Sciatic nerve (tissue), 2 donors: ENCODE measurements around the gene VPS13C. TPM values are rescaled to one million over a fixed set of nuclear protein-coding genes. Genes with fewer than 3 reads are reported as not detected.

ENCODE experiments used
- ATAC-seq: fragments of 200-7000 bp; cut with Tn5 transposase; one replicate; pipeline ENCODE4 v1.9.1; 2020; ENCODE audit warnings: mild to moderate bottlenecking, moderate library complexity
- DNase-seq: peaks from one replicate; pipeline ENCODE4 v3.0.0-alpha.2; 2020; ENCODE audit warnings: low spot score
- intact Hi-C: fragments of 100-400 bp; cut with DNase I; formaldehyde crosslinking; loops from one replicate; pipeline ENCODE4 v1.14.2; 2022
- total RNA-seq: library from RNA; stranded (reverse); fragmentation: NEBNext Ultra II Directional; extraction: Animal tissue kit (Norgen Biotek cat#: 25700); gene quantifications from one replicate; pipeline ENCODE4 v1.2.1, GENCODE V29; 2021
- donor health status: DM: no; HTN: no; CAD: no.
- donor health status: DM: no; HTN: no; CAD: no.

The VPS13C gene
- total RNA-seq: 124 TPM

DNA sequence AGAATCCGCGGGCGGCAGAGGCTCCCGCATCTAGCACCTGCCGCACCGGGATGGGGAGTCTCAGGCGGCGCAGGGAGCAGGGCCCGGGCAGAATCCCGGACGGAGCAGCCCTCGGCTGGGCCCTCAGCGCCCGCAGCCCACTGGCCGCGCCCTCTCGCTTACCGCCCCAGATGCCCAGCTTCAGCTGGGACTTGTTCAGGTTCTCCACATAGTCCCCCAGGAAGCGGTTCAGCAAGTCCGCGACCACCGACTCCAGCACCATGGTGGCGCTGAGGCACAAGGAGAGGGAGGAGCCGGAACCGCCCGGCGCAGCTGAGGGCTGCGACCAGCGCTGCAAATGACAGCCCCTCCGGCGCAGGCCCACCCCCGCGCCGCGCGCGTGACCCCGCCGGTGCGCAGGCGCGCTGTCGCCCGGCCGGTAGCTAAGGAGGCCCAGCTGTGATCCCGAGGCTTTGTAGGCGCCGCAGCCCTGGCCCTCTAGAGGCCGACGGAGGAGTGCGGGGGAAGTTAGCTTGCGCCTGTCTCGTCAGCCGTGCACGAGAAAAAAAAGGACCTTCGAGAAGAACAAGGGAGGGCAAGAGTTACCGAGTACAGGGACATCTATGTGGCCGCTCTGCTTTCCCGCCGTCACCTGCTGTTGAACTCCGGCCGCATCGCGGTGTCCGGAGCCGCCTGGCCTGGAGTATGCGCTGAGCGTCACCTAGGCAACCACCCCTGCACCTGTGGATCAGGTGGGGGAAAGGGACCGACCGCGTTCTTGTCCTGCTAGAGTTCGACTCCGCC, at the start of gene VPS13C:
Gene VPS13C (minus strand): TSS at position 335 of the 783 bp plus-strand sequence. CDS start 73 bp downstream, at position 262.
- intact Hi-C loops: no loop called here
- peak; percentile 93 for DNase-seq
- ATAC-seq: peak; percentile 99

- intact Hi-C loops: no loop called here
- ATAC-seq (no peak), DNase-seq (no peak)
Observed at GRCh38 chr15:62109437-62109836, 49.2 kb upstream of the VPS13C start.

DNA sequence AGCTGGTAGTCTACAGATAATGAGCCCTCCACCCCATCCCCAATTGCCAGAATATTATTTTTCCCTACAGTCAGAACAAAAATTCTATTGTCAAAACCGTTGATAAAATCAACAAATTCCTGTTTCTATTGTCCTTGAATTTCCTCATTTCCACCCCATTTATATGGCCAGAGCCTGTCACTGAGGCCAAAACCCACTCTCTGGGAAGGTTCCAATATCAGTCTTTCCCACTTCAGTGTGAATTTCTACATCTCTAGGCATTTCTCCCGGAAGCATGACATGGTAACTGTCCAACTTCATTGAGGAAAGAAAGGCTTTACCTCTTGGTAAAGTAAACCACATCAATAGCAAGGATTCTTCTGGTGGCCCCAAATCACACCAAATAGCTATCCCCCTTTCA, 48.2 kb upstream of the VPS13C start:
- intact Hi-C loops: no loop called here
- DNase-seq (no peak), ATAC-seq (no peak)

- ATAC-seq (no peak), DNase-seq (no peak)
- intact Hi-C loops: no loop called here
Observed at GRCh38 chr15:62107571-62108121, 47.4 kb upstream of the VPS13C start.

DNA sequence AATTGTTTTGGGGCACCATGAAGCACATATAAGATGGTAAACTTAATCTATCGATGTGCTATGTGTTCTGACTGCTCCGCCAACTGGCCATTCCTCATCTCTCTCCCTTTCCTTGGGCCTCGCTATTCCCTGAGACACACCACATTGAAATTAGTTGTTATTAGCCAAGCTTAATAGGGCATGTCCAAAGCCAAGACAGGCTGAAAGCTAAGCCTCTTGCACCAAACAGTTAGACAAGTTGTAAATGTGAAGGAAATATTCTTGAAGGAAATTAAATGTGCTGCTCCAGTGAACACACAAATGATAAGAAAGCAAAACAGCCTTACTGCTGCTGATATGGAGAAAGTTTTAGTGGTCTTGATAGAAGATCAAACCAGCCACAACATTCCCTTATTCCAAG, 45.8 kb upstream of the VPS13C start:
- DNase-seq: no peak
- intact Hi-C loops: no loop called here
- no peak for ATAC-seq

DNA sequence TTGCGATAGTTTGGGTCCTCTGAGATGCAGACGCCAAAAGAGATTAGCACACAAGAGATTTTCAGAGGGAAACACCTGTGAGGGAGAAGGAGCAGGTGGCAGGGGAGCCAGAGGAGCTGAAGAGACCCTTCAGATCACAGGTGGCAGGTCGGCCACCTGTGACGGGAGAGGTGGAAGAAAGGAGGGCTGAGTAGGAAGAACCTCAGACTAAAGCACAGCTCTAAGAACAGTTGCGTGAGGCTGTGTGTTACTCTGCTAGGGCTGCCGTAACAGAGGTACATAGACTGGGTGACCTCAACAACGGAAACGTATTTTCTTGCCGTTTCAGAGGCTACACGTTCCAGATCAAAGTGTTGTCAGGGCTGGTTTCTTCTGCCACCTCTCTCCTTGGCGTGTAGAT, 45.0 kb upstream of the VPS13C start:
- ATAC-seq (no peak), DNase-seq (no peak)
- intact Hi-C loops: no loop called here

- ATAC-seq: no peak
- DNase-seq: no peak
- intact Hi-C loops: no loop called here
Observed at GRCh38 chr15:62104846-62105245, 44.6 kb upstream of the VPS13C start.

DNA sequence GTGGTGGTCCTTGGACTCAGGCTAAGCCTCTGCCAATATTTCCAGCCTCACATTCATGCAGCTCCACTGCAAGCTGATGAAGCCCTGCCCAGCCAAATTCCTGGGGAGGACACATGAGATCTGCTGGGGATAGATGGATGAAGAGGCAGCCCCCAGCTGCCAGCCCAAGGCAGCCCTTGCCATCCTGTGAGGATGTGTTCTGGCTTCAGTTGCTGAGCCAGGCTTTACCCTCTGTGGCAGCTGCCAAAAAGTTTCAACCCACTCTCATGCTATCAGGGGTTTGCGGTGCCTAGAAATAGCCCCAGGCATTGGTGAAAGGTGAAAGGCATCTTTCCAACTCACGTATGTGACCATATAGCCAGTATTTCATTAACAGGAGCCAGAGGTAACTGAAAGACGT, 44.2 kb upstream of the VPS13C start:
- ATAC-seq (no peak), DNase-seq (no peak)
- intact Hi-C loops: no loop called here

- DNase-seq (no peak), ATAC-seq (no peak)
- intact Hi-C loops: no loop called here
Observed at GRCh38 chr15:62103431-62103830, 43.2 kb upstream of the VPS13C start.

DNA sequence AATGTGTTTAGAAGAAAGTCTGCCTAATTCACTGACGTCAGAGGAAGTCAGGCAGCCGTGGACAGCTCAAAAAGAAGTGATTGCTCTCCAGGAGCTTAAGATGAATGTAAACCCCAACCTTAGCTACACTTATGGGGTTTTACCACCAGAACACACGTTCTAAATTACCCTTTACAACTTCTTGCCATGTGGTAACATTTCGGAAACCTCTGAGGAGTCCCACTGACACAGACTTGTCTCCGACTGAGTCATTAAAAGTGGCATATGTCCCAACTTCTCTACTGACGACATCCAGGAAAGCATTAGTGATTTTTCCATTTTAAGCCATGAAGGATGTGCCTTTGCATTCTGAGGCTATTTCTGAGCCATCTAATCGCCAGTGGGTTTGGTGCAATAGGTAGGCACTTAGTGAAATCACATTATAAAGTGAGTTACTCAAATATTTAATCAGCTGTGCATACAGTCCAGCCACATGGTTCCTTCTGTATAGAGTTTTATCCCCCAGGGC, 38.9 kb upstream of the VPS13C start:
- ATAC-seq (no peak), DNase-seq (no peak)
- intact Hi-C loops: no loop called here

- intact Hi-C loops: no loop called here
- ATAC-seq (no peak), DNase-seq (no peak)
Observed at GRCh38 chr15:62094388-62094787, 34.1 kb upstream of the VPS13C start.

- no peak for ATAC-seq
- intact Hi-C loops: no loop called here
Observed at GRCh38 chr15:62093809-62094208, 33.6 kb upstream of the VPS13C start.

GRCh38 chr15:62090988-62091387, 30.7 kb upstream of the VPS13C start:
- DNase-seq: no peak
- intact Hi-C loops: no loop called here
- no peak for ATAC-seq

More at GRCh38 chr15:62093809-62094208, 33.6 kb upstream of the VPS13C start:
- DNase-seq: no peak

DNA sequence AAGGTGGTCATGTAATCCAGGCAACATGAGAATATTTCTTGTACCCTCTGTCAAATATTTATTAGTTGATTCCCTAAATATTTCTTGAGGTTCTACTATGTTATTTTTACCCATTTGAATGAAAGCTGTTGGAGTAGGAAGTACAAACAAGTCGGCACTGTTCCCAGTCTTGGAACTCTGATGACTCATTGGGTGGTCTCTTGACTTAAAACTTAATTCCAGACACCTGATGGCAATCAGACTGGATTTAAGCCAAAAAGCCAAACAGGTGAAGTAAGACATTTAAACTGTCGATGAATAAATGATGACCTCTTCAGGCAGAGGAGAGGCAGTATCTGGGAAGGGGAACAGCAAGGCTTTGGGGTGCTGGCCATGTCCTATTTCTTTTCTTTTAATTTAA, 29.4 kb upstream of the VPS13C start:
- ATAC-seq (no peak), DNase-seq (no peak)
- intact Hi-C loops: no loop called here

DNA sequence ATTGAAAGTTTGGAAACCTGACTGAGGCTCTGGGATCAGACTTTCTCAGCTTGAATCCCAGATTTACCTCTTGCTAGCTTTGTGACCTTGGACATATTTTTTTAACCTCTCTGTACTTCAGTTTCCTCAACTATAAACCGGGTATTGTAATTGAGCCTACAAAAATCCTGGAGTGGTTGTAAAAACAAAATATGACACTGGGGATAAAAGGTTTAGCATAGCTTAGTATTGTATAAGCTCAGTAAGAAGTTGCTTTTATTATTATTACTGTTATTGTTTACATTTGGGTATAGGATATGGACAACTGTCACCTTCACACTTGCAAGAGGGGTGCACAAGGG, 28.1 kb upstream of the VPS13C start:
- ATAC-seq (no peak), DNase-seq (no peak)
- intact Hi-C loops: no loop called here

DNA sequence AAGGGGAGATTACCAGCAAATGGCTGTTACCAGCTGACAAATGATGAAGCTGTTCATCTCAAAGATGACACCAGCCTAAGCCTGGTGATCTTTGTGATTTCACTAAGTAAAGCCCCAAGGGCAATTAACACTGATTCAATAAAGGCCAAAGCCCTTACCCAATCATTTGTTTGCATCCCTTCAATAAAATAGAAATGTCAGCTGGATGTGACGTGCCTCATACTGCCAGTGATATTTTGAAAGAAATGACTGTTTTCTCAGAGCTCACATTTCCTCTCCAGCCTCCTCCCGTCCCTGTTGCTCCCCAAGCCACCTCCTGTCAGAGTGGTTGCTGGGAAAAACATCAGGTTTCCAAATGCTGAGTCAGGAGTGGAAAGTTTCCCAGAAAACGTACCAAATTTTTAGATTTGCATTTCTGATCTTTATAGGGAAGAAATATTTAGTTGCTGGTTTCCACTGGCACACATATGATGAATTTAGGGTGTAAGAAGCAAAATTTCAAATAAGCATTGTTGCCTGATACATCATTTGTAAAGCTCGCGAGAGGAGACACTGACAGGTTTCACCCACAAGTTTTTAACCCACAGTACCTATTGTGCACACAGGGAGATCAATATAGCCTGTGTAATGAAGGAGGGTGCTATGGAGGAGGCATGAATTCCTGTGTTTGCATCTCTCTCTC, 27.6 kb upstream of the VPS13C start:
- intact Hi-C loops: no loop called here
- peak; percentile 65 for ATAC-seq
- DNase-seq: no peak

- DNase-seq (no peak), ATAC-seq (no peak)
- intact Hi-C loops: no loop called here
Observed at GRCh38 chr15:62085740-62086139, 25.5 kb upstream of the VPS13C start.

GRCh38 chr15:62083194-62084154, 23.2 kb upstream of the VPS13C start:
- intact Hi-C loops: no loop called here
- no peak for ATAC-seq
- no peak for DNase-seq

DNA sequence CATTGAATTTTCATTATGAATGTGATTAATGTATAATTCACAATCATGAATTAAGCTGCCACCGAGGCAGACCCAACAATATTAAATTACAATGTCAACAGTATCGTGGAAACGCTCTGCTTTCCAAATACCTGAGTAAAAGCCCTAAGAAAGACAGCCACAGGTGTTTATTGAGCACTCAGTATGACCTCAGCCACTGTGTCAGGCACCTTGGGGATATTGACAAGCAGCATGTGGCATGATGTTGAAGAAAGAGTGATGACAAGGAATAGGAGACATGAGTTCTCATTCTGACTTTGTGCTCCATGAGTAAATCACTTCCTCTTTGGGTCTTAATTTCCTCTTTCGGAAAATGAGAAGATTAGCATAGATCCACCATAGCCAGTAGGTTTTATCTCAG, 19.3 kb upstream of the VPS13C start:
- intact Hi-C loops: no loop called here
- DNase-seq (no peak), ATAC-seq (no peak)
